GM23338 (cell line): Measurements from ENCODE around the gene SAMD13. TPM values are rescaled to one million over a fixed set of nuclear protein-coding genes. Genes with fewer than 3 reads are reported as not detected.

Experiments
- ATAC-seq: fragments of 200-7000 bp; cut with Tn5 transposase; 3 replicates; pipeline ENCODE4 v1.9.1; 2020
- DNase-seq: peaks from one replicate; pipeline ENCODE4 v3.0.0-alpha.2; 2015; ENCODE audit warnings: low spot score
- H2AFZ ChIP-seq: fragments of 200-600 bp; sonication (generic); 2 replicates; pipeline ENCODE4 v1.8.0; 2016; ENCODE audit warnings: antibody characterized with exemption, mild to moderate bottlenecking, moderate library complexity
- H3F3A ChIP-seq: fragments of 200-600 bp; sonication (generic); replicated peaks from 2 replicates; pipeline ENCODE4 v1.8.0; 2017; ENCODE audit warnings: antibody characterized with exemption, mixed run types, low read depth
- H3K27ac ChIP-seq: fragments of 200-600 bp; sonication (generic); 2 replicates; pipeline ENCODE4 v1.6.1; 2016; ENCODE audit warnings: low read depth
- H3K27me3 ChIP-seq: fragments of 200-600 bp; sonication (generic); 2 replicates; pipeline ENCODE4 v1.8.0; 2016; ENCODE audit warnings: mild to moderate bottlenecking, mixed run types, moderate library complexity; ENCODE audit not compliant: insufficient read depth
- H3K36me3 ChIP-seq: fragments of 200-600 bp; sonication (generic); 2 replicates; pipeline ENCODE4 v1.8.0; 2016; ENCODE audit warnings: mild to moderate bottlenecking; ENCODE audit not compliant: insufficient read depth
- H3K4me1 ChIP-seq: fragments of 200-600 bp; sonication (generic); 2 replicates; pipeline ENCODE4 v1.8.0; 2016; ENCODE audit warnings: mild to moderate bottlenecking, moderate library complexity; ENCODE audit not compliant: insufficient read depth
- H3K4me2 ChIP-seq: fragments of 200-600 bp; sonication (generic); 2 replicates; pipeline ENCODE4 v1.7.1; 2017; ENCODE audit warnings: mixed run types
- H3K4me3 ChIP-seq: fragments of 200-600 bp; sonication (generic); 2 replicates; pipeline ENCODE4 v1.6.1; 2016; ENCODE audit warnings: mixed run types
- H3K79me2 ChIP-seq: fragments of 200-600 bp; sonication (generic); replicated peaks from 2 replicates; pipeline ENCODE4 v1.8.0; 2017; ENCODE audit warnings: mild to moderate bottlenecking; ENCODE audit not compliant: insufficient read depth
- H3K9me2 ChIP-seq: fragments of 200-600 bp; sonication (generic); 2 replicates; pipeline ENCODE4 v1.8.0; 2017; ENCODE audit not compliant: insufficient read depth
- H4K20me1 ChIP-seq: fragments of 200-600 bp; sonication (generic); replicated peaks from 2 replicates; pipeline ENCODE4 v1.8.0; 2017; ENCODE audit warnings: mild to moderate bottlenecking; ENCODE audit not compliant: insufficient read depth
- H3K27ac Mint-ChIP-seq: 2 replicates; pipeline ENCODE4 v1.8.0; 2020; ENCODE audit warnings: inconsistent platforms, mild to moderate bottlenecking, moderate library complexity, mixed read lengths
- H3K27me3 Mint-ChIP-seq: 3 replicates; pipeline ENCODE4 v1.8.0; 2022; ENCODE audit warnings: low read depth, mild to moderate bottlenecking, moderate library complexity, mixed read lengths, inconsistent platforms; ENCODE audit not compliant: insufficient read depth, poor library complexity
- H3K36me3 Mint-ChIP-seq: 3 replicates; pipeline ENCODE4 v1.8.0; 2021; ENCODE audit warnings: low read depth, mild to moderate bottlenecking, inconsistent platforms, moderate library complexity, mixed read lengths
- H3K4me1 Mint-ChIP-seq: 3 replicates; pipeline ENCODE4 v1.8.0; 2020; ENCODE audit warnings: mild to moderate bottlenecking, inconsistent platforms, mixed read lengths
- H3K4me3 Mint-ChIP-seq: 3 replicates; pipeline ENCODE4 v1.8.0; 2021; ENCODE audit warnings: moderate library complexity, mild to moderate bottlenecking, inconsistent platforms, mixed read lengths
- H3K9me3 Mint-ChIP-seq: 3 replicates; pipeline ENCODE4 v1.8.0; 2020; ENCODE audit warnings: moderate library complexity, mild to moderate bottlenecking, inconsistent platforms, mixed read lengths
- CREB1 ChIP-seq: fragments of 250-450 bp; sonication (Bioruptor Pico); IDR thresholded peaks from 2 replicates; pipeline ENCODE4 v1.5.0; 2020; ENCODE audit warnings: low read depth, mild to moderate bottlenecking, moderate library complexity
- ETS1 ChIP-seq: IDR thresholded peaks from 2 replicates; pipeline ENCODE4 v1.6.1; 2016; ENCODE audit warnings: antibody characterized with exemption
- EZH2 ChIP-seq: fragments of 200-600 bp; sonication (generic); IDR thresholded peaks from one replicate; pipeline ENCODE4 v1.8.0; 2017; ENCODE audit warnings: antibody characterized with exemption, mild to moderate bottlenecking, low read depth; ENCODE audit not compliant: unreplicated experiment
- EZH2phosphoT487 ChIP-seq: fragments of 200-600 bp; sonication (generic); IDR thresholded peaks from one replicate; pipeline ENCODE4 v1.8.1; 2018; ENCODE audit warnings: antibody characterized with exemption; ENCODE audit not compliant: unreplicated experiment
- JUNB ChIP-seq: IDR thresholded peaks from one replicate; pipeline ENCODE4 v1.6.1; 2016; ENCODE audit warnings: antibody characterized with exemption; ENCODE audit not compliant: unreplicated experiment
- STAT1 ChIP-seq: IDR thresholded peaks from one replicate; pipeline ENCODE4 v1.6.1; 2016; ENCODE audit warnings: antibody characterized with exemption; ENCODE audit not compliant: unreplicated experiment
- ZNF114 ChIP-seq: fragments of 250-450 bp; sonication (Bioruptor Pico); IDR thresholded peaks from 2 replicates; pipeline ENCODE4 v1.5.0; 2020; ENCODE audit warnings: mild to moderate bottlenecking, moderate library complexity
- ZNF331 ChIP-seq: fragments of 250-450 bp; sonication (Bioruptor Pico); IDR thresholded peaks from 2 replicates; pipeline ENCODE4 v1.5.0; 2020; ENCODE audit warnings: low read depth, mild to moderate bottlenecking, moderate library complexity
- polyA plus RNA-seq: library from polyadenylated mRNA; unstranded; fragments of >200 nt; fragmentation: Nextera tagmentation; extraction: Ambion mirVana; gene quantifications from 2 replicates; pipeline ENCODE4 v1.2.1, GENCODE V29; 2016
- total RNA-seq: library from RNA; depleted of rRNA; stranded (reverse); fragments of >200 nt; shearing (Covaris generic); gene quantifications from 2 replicates; pipeline ENCODE4 v1.2.3, GENCODE V29; 2014
- TF ChIP-seq, protein P1 (sequence below): fragments of 250-450 bp; sonication (Bioruptor Pico); IDR thresholded peaks from 2 replicates; pipeline ENCODE4 v1.5.0; 2020; ENCODE audit warnings: mild to moderate bottlenecking, moderate library complexity
- TF ChIP-seq, protein P2 (sequence below): IDR thresholded peaks from one replicate; pipeline ENCODE4 v1.6.1; 2018; ENCODE audit warnings: antibody characterized with exemption; ENCODE audit not compliant: unreplicated experiment

SAMD13 gene
- total and polyA plus RNA-seq, 2 experiments from 2014 or later, result 2.5 to 3.6 TPM

DNA sequence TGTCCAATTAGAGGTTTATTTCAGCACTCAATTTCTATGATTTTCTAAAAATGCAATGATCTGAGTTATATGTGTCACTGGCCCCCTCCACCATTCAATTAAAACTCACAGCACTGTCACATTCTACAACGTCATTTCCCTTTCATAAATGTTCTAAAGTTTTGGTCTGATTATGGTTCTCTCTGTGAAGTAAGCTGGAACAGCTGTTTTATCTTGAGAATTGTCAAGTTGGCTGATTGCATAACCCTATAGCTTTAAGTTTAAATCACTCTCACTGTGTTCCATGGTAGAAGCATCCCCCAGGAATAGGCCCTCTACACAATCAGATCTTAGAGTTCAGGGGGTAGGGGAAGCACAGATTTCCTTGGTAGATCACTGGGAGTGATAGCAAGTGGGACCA is 55.4 kb downstream of the SAMD13 start (continued):
- TF ChIP-seq, protein P1, sequence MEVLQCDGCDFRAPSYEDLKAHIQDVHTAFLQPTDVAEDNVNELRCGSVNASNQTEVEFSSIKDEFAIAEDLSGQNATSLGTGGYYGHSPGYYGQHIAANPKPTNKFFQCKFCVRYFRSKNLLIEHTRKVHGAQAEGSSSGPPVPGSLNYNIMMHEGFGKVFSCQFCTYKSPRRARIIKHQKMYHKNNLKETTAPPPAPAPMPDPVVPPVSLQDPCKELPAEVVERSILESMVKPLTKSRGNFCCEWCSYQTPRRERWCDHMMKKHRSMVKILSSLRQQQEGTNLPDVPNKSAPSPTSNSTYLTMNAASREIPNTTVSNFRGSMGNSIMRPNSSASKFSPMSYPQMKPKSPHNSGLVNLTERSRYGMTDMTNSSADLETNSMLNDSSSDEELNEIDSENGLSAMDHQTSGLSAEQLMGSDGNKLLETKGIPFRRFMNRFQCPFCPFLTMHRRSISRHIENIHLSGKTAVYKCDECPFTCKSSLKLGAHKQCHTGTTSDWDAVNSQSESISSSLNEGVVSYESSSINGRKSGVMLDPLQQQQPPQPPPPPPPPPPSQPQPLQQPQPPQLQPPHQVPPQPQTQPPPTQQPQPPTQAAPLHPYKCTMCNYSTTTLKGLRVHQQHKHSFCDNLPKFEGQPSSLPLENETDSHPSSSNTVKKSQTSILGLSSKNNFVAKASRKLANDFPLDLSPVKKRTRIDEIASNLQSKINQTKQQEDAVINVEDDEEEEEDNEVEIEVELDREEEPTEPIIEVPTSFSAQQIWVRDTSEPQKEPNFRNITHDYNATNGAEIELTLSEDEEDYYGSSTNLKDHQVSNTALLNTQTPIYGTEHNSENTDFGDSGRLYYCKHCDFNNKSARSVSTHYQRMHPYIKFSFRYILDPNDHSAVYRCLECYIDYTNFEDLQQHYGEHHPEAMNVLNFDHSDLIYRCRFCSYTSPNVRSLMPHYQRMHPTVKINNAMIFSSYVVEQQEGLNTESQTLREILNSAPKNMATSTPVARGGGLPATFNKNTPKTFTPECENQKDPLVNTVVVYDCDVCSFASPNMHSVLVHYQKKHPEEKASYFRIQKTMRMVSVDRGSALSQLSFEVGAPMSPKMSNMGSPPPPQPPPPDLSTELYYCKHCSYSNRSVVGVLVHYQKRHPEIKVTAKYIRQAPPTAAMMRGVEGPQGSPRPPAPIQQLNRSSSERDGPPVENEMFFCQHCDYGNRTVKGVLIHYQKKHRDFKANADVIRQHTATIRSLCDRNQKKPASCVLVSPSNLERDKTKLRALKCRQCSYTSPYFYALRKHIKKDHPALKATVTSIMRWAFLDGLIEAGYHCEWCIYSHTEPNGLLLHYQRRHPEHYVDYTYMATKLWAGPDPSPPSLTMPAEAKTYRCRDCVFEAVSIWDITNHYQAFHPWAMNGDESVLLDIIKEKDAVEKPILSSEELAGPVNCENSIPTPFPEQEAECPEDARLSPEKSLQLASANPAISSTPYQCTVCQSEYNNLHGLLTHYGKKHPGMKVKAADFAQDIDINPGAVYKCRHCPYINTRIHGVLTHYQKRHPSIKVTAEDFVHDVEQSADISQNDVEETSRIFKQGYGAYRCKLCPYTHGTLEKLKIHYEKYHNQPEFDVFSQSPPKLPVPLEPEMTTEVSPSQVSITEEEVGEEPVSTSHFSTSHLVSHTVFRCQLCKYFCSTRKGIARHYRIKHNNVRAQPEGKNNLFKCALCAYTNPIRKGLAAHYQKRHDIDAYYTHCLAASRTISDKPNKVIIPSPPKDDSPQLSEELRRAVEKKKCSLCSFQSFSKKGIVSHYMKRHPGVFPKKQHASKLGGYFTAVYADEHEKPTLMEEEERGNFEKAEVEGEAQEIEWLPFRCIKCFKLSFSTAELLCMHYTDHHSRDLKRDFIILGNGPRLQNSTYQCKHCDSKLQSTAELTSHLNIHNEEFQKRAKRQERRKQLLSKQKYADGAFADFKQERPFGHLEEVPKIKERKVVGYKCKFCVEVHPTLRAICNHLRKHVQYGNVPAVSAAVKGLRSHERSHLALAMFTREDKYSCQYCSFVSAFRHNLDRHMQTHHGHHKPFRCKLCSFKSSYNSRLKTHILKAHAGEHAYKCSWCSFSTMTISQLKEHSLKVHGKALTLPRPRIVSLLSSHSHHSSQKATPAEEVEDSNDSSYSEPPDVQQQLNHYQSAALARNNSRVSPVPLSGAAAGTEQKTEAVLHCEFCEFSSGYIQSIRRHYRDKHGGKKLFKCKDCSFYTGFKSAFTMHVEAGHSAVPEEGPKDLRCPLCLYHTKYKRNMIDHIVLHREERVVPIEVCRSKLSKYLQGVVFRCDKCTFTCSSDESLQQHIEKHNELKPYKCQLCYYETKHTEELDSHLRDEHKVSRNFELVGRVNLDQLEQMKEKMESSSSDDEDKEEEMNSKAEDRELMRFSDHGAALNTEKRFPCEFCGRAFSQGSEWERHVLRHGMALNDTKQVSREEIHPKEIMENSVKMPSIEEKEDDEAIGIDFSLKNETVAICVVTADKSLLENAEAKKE, result no peak

DNA sequence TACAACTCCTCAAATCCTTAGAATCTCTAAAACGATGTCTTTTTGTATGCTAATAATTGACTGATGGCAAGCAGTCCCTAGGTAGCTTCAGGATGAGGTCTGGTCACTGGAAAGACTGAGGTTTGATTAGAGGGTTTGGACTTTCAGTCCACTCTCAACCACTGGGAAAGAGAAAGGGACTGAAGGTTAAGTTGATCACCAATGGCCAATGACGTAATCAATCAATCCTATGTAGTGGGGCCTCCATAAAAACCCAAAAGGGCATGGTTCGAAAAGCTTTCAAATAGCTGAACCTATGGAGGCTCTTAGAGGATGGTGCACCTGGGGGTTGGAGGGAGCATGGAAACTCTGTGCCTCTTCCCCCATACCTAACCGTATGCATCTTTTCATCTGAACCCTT is 57.2 kb downstream of the SAMD13 start:
- H3K36me3 ChIP-seq, result no peaks in the 10 kb centered on the region
- no peak overlapping the region for H3K27ac ChIP-seq
- H3K4me1 Mint-ChIP-seq, result no peaks in the 10 kb centered on the region
- no peaks in the 10 kb centered on the region for H4K20me1 ChIP-seq
- H2AFZ ChIP-seq, result no peak overlapping the region
- TF ChIP-seq ZNF331 (CRISPR knock-in tag), result no peak
- no peak overlapping the region for H3K4me3 Mint-ChIP-seq
- H3K4me2 ChIP-seq, result no peak overlapping the region
- no peak overlapping the region for H3K27ac Mint-ChIP-seq
- no peaks in the 10 kb centered on the region for H3K36me3 Mint-ChIP-seq
- H3K27me3 ChIP-seq, result no peaks in the 10 kb centered on the region
- DNase-seq, result no peak
- H3K9me2 ChIP-seq, result peaks cover 7% of the 10 kb centered on the region
- H3F3A ChIP-seq, result no peaks in the 10 kb centered on the region
- no peaks in the 10 kb centered on the region for H3K79me2 ChIP-seq
- H3K4me3 ChIP-seq, result no peak overlapping the region
- no peaks in the 10 kb centered on the region for H3K4me1 ChIP-seq
- no peaks in the 10 kb centered on the region for H3K9me3 Mint-ChIP-seq
- no peak for ATAC-seq
- peaks cover 4% of the 10 kb centered on the region for H3K27me3 Mint-ChIP-seq

- H3F3A ChIP-seq, result no peaks in the 10 kb centered on the region
- no peak overlapping the region for H3K4me2 ChIP-seq
- no peaks in the 10 kb centered on the region for H3K4me1 ChIP-seq
- H3K79me2 ChIP-seq, result no peaks in the 10 kb centered on the region
- H3K27ac ChIP-seq, result no peak overlapping the region
- Mint-ChIP-seq H3K36me3 (no peaks in the 10 kb centered on the region), H3K4me3 (no peak overlapping the region), H3K27me3 (peaks cover 4% of the 10 kb centered on the region), H3K9me3 (no peaks in the 10 kb centered on the region), H3K4me1 (no peaks in the 10 kb centered on the region), H3K27ac (no peak overlapping the region)
- peaks cover 7% of the 10 kb centered on the region for H3K9me2 ChIP-seq
- no peak overlapping the region for H3K4me3 ChIP-seq
- no peak overlapping the region for H2AFZ ChIP-seq
- no peak for DNase-seq
- H4K20me1 ChIP-seq, result no peaks in the 10 kb centered on the region
- no peaks in the 10 kb centered on the region for H3K27me3 ChIP-seq
- H3K36me3 ChIP-seq, result no peaks in the 10 kb centered on the region
- no peak for ATAC-seq
- TF ChIP-seq ZNF114 (CRISPR knock-in tag), result no peak
- TF ChIP-seq JUNB, result no peak
- TF ChIP-seq, protein P2, sequence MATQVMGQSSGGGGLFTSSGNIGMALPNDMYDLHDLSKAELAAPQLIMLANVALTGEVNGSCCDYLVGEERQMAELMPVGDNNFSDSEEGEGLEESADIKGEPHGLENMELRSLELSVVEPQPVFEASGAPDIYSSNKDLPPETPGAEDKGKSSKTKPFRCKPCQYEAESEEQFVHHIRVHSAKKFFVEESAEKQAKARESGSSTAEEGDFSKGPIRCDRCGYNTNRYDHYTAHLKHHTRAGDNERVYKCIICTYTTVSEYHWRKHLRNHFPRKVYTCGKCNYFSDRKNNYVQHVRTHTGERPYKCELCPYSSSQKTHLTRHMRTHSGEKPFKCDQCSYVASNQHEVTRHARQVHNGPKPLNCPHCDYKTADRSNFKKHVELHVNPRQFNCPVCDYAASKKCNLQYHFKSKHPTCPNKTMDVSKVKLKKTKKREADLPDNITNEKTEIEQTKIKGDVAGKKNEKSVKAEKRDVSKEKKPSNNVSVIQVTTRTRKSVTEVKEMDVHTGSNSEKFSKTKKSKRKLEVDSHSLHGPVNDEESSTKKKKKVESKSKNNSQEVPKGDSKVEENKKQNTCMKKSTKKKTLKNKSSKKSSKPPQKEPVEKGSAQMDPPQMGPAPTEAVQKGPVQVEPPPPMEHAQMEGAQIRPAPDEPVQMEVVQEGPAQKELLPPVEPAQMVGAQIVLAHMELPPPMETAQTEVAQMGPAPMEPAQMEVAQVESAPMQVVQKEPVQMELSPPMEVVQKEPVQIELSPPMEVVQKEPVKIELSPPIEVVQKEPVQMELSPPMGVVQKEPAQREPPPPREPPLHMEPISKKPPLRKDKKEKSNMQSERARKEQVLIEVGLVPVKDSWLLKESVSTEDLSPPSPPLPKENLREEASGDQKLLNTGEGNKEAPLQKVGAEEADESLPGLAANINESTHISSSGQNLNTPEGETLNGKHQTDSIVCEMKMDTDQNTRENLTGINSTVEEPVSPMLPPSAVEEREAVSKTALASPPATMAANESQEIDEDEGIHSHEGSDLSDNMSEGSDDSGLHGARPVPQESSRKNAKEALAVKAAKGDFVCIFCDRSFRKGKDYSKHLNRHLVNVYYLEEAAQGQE, result no peak
- no peak for TF ChIP-seq EZH2phosphoT487
- TF ChIP-seq STAT1, result no peak
- TF ChIP-seq ETS1, result no peak
- no peak for TF ChIP-seq EZH2
- no peak for TF ChIP-seq CREB1 (CRISPR knock-in tag)
- no peak for TF ChIP-seq ZNF331 (CRISPR knock-in tag)
Observed at GRCh38 chr1:84360316-84360715, 58.8 kb downstream of the SAMD13 start.
